Neural crest cell (in vitro differentiated cells): ENCODE results near the gene L3HYPDH. TPM values are rescaled to one million over a fixed set of nuclear protein-coding genes. Genes with fewer than 3 reads are reported as not detected.

Source experiments
- DNase-seq: peaks from one replicate; pipeline ENCODE4 v3.0.0; 2021; ENCODE audit warnings: low read depth, mixed read lengths, low spot score
- H3K27ac Mint-ChIP-seq: one replicate; pipeline ENCODE4 v1.8.0; 2021; ENCODE audit warnings: mild to moderate bottlenecking, mixed read lengths; ENCODE audit not compliant: unreplicated experiment
- H3K27me3 Mint-ChIP-seq: 2 replicates; pipeline ENCODE4 v1.8.0; 2021; ENCODE audit warnings: low read depth, mild to moderate bottlenecking, mixed read lengths
- H3K36me3 Mint-ChIP-seq: 2 replicates; pipeline ENCODE4 v1.8.0; 2021; ENCODE audit warnings: low read depth, mild to moderate bottlenecking, mixed read lengths
- H3K4me1 Mint-ChIP-seq: 2 replicates; pipeline ENCODE4 v1.8.0; 2021; ENCODE audit warnings: mixed read lengths
- H3K4me3 Mint-ChIP-seq: one replicate; pipeline ENCODE4 v1.8.0; 2021; ENCODE audit warnings: mild to moderate bottlenecking, mixed read lengths
- H3K9me3 Mint-ChIP-seq: 2 replicates; pipeline ENCODE4 v1.8.0; 2021; ENCODE audit warnings: mixed read lengths
- long read RNA-seq: library from polyadenylated mRNA; unstranded; transcript quantifications from one replicate; pipeline ENCODE4 v2.0.0, GENCODE V29; 2020
- total RNA-seq: library from RNA; stranded (reverse); gene quantifications from 2 replicates; pipeline ENCODE4 v1.2.1, GENCODE V29; 2021
- TF ChIP-seq, protein P1 (sequence below): fragments of 200-600 bp; sonication (generic); conservative IDR thresholded peaks from 2 replicates; pipeline ENCODE4 v1.5.0; 2021; ENCODE audit warnings: antibody characterized with exemption, mild to moderate bottlenecking

Gene L3HYPDH
- 16.8 and 17.0 TPM in 2 replicates for total RNA-seq
- long read RNA-seq, partial matches to known transcripts, result 0 of 5 reads
- long read RNA-seq, other reads (novel, unspliced or antisense), result 3 of 5 reads

DNA sequence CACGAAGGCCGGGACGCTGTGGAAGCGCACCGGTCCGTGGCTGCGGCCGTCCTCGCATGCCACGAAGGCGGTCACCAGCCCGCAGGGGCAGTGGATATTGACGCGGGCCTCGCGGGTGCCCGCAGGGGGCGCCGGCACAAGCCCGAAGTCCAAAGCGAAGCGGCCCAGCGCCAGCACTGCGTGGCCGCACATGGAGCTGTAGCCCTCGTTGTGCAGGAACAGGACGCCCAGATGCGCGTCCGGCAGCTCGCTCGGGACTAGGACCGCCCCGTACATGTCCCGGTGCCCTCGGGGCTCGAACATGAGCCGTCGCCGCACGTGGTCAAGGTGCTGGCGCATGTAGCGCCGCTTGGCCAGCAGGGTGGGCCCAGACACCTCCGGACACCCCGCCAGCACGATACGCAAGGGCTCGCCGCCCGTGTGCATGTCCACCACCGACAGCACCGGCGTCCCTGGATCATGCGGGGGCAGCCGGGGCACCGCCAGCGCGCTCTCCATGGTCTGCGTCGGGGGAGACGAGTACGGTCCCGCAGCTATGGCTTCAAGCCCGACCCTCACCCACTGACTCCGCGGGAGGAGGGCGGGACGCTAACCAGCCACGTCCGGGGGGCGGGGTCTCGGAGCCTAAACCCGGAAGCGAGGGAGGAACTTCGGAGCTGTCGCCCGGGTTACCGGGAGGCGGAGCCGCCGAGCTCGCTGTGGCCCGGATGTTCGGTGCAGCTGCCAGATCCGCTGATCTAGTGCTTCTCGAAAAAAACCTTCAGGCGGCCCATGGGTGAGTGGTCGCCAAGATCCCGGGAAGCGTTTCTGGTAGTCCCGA lies at the start of gene L3HYPDH, which contains the start of gene JKAMP:
Gene L3HYPDH (minus strand): TSS at position 590 of the 820 bp plus-strand sequence. CDS start 92 bp downstream, at position 498.
Gene JKAMP (plus strand): TSS at position 699 of the 820 bp plus-strand sequence. CDS start 73 bp downstream, at position 772.
- Mint-ChIP-seq H3K4me1 (peaks cover 50% of the 10 kb centered on the region), H3K4me3 (peak within 1 kb of the TSS; percentile 98), H3K9me3 (no peaks in the 10 kb centered on the region), H3K27ac (peak within 1 kb of the TSS; percentile 99), H3K36me3 (peaks cover 4% of the 10 kb centered on the region), H3K27me3 (no peaks in the 10 kb centered on the region)
- DNase-seq, result peak; percentile 97
- TF ChIP-seq, protein P1, sequence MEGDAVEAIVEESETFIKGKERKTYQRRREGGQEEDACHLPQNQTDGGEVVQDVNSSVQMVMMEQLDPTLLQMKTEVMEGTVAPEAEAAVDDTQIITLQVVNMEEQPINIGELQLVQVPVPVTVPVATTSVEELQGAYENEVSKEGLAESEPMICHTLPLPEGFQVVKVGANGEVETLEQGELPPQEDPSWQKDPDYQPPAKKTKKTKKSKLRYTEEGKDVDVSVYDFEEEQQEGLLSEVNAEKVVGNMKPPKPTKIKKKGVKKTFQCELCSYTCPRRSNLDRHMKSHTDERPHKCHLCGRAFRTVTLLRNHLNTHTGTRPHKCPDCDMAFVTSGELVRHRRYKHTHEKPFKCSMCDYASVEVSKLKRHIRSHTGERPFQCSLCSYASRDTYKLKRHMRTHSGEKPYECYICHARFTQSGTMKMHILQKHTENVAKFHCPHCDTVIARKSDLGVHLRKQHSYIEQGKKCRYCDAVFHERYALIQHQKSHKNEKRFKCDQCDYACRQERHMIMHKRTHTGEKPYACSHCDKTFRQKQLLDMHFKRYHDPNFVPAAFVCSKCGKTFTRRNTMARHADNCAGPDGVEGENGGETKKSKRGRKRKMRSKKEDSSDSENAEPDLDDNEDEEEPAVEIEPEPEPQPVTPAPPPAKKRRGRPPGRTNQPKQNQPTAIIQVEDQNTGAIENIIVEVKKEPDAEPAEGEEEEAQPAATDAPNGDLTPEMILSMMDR, result peak; percentile 74

DNA sequence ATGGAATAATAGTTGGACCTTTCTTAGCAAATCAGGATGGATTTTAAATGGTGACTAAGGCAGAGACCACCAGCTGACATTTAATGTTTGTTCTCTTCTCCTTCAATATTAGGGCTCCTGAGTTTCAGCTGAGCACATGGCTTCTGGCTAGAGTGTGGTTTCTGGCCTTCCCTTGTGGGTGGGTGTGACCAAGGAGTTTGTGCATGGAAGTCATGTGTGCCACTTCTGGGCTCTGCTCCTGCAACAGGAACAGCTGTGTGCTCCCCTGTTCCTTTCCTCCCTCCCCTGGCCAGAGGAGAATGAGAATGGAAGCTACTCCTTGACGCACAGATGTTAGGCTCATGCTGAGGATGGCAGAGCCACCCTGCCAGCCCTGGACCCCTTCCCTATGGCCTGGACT lies 48.2 kb upstream of the L3HYPDH start:
- no peaks in the 10 kb centered on the region for H3K27me3 Mint-ChIP-seq
- no peak for DNase-seq
- no peak overlapping the region for H3K27ac Mint-ChIP-seq
- H3K4me1 Mint-ChIP-seq, result no peaks in the 10 kb centered on the region
- no peaks in the 10 kb centered on the region for H3K36me3 Mint-ChIP-seq
- peaks cover 8% of the 10 kb centered on the region for H3K9me3 Mint-ChIP-seq
- no peak overlapping the region for H3K4me3 Mint-ChIP-seq
- TF ChIP-seq, protein P1, result no peak

DNA sequence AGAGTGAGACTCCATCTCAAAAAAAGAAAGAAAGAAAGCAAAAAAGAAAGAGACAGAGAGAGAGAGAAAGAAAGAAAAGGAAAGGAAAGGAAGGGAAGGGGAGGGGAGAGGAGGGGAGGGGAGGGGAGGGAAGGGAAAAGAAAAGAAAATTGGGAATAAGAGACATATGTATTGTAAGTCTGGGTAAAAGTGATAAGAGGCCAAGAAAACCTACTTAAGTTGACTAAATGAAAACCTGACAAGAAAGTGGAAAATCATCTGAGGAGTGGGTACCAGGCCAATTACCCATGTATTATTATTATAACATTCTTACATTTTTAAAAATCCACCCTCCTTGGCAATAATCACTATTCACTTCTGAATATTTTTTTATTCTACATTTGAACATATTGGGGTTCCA lies 46.1 kb upstream of the L3HYPDH start:
- H3K27ac Mint-ChIP-seq, result no peak overlapping the region
- DNase-seq, result no peak
- H3K9me3 Mint-ChIP-seq, result peaks cover 8% of the 10 kb centered on the region
- TF ChIP-seq, protein P1, result no peak
- no peaks in the 10 kb centered on the region for H3K36me3 Mint-ChIP-seq
- H3K4me3 Mint-ChIP-seq, result no peak overlapping the region
- no peaks in the 10 kb centered on the region for H3K27me3 Mint-ChIP-seq
- no peaks in the 10 kb centered on the region for H3K4me1 Mint-ChIP-seq

DNA sequence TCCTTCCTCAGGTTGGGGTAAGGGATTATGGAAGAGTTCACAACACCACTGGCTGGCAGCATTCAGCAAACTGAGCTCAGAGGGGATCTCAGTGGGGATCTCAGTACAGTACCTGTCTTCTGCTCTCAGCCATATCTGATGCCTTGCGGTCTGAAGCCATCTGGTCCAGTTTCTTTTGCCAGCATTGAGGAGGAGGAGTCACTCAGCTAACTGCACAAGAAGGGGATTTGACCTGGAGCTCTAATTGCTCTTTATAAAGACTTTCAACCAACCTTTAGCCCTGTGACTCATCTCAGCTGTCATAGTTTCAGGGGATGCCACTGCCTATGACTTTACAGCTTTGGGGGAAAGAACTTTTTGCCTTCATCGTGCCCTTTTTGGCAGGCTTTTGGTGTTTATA lies 45.0 kb upstream of the L3HYPDH start:
- no peak for DNase-seq
- Mint-ChIP-seq H3K4me3 (no peak overlapping the region), H3K36me3 (no peaks in the 10 kb centered on the region), H3K4me1 (no peaks in the 10 kb centered on the region), H3K27ac (no peak overlapping the region), H3K9me3 (peaks cover 8% of the 10 kb centered on the region), H3K27me3 (no peaks in the 10 kb centered on the region)
- TF ChIP-seq, protein P1, result no peak

DNA sequence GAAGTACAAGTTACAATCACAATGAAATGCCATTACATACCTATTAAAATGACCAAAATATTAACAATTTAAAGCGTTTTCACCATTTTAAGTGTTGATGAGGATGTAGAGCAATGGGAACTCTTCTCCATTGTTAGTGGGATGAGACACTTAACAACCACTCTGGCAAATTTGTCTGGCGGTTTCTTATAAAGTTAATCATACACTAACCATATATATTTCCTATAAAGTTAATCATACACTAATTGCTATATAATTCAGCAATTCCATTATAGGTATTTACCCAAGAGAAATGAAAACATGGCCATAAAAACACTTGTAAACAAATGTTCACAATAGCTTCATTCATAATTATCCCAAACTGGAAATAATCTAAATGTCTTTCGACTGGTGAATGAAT lies 36.0 kb upstream of the L3HYPDH start:
- no peaks in the 10 kb centered on the region for H3K4me1 Mint-ChIP-seq
- H3K27me3 Mint-ChIP-seq, result peaks cover 8% of the 10 kb centered on the region
- H3K9me3 Mint-ChIP-seq, result no peaks in the 10 kb centered on the region
- H3K27ac Mint-ChIP-seq, result no peak overlapping the region
- H3K4me3 Mint-ChIP-seq, result no peak overlapping the region
- no peaks in the 10 kb centered on the region for H3K36me3 Mint-ChIP-seq
- no peak for DNase-seq
- TF ChIP-seq, protein P1, result no peak
